ENCODE results near the gene ATP2B3.

DNA sequence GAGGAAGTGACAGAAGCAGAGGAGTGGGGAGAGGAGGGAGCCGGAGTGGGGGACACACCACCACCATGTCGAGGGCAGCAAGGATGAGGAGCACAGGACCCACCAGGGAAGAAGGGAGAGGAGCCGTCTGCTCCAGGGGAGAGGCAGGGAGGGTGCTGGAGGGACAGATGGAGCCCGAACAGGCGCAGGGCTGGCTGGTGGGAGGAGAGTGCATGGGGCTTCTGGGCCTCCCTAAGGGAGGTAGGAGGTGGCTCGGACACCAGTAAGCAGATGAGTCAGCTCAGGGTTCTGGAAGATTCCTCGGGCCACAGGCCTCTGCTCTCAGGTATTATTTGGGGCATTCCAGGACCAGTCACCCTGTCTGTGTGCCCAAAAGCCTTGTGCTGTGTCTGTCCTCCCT lies 29.8 kb downstream of the ATP2B3 start:
- TF ChIP-seq ZNF274 (IDR thresholded peaks at IDR 0.05; ENCODE audit: low read depth, low read length) (no peak), SUZ12 (IDR thresholded peaks at IDR 0.05; ENCODE audit: extremely low read depth, insufficient read depth, insufficient read length) (no peak)

Data from NT2/D1 (cell line).